Measurements from ENCODE around the gene MAU2.

GRCh38 chr19:19348266-19348665 is 27.6 kb downstream of the MAU2 start:
- TF ChIP-seq POLR2AphosphoS5 (IDR thresholded peaks at IDR 0.05; ENCODE audit: low read depth): no peak
- no peak for TF ChIP-seq CTCF (conservative IDR thresholded peaks at IDR 0.05; ENCODE audit: low read depth in 2 of 2)
- TF ChIP-seq ETS1 (IDR thresholded peaks at IDR 0.05): no peak
- no peak for TF ChIP-seq EZH2 (IDR thresholded peaks at IDR 0.05; ENCODE audit: low read depth, unreplicated experiment)
- no peak for TF ChIP-seq EZH2phosphoT487 (IDR thresholded peaks at IDR 0.05; ENCODE audit: unreplicated experiment)
- no peak for TF ChIP-seq JUNB (IDR thresholded peaks at IDR 0.05; ENCODE audit: unreplicated experiment)
- TF ChIP-seq CREB1 (CRISPR knock-in tag; IDR thresholded peaks at IDR 0.05; ENCODE audit: low read depth): no peak
- no peak for TF ChIP-seq REST (IDR thresholded peaks at IDR 0.05; ENCODE audit: unreplicated experiment)
- TF ChIP-seq NANOG (IDR thresholded peaks at IDR 0.05; ENCODE audit: borderline replicate concordance): no peak
- no peak for TF ChIP-seq STAT1 (IDR thresholded peaks at IDR 0.05; ENCODE audit: unreplicated experiment)
- no peak for TF ChIP-seq ZNF331 (CRISPR knock-in tag; IDR thresholded peaks at IDR 0.05; ENCODE audit: low read depth)
